HEK293 (cell line): ENCODE measurements around the gene CROT.

Source experiments
- CTCF ChIA-PET: fragments of 350-600 bp; formaldehyde crosslinking; extraction: SDS; loops from one replicate; lab custom pipeline; 2021; ENCODE audit warnings: antibody characterized with exemption; lab: Yijun Ruan, JAX
- POLR2A ChIA-PET: fragments of 300-600 bp; formaldehyde crosslinking; extraction: SDS; loops from one replicate; lab custom pipeline; 2020; ENCODE audit warnings: antibody characterized with exemption, inconsistent platforms; lab: Yijun Ruan, JAX
- H3K27ac ChIP-seq: fragments of 200-500 bp; sonication (Bioruptor generic); 2 replicates; pipeline ENCODE4 v1.5.1; 2014; ENCODE audit warnings: low read depth, low read length, control low read depth, inconsistent platforms; ENCODE audit errors: extremely low read depth
- H3K36me3 ChIP-seq, 2 experiments: fragments of 200-500 bp in 1 of 2; sonication (Bioruptor generic) in 1 of 2; 1 replicate in 1 of 2; 2 replicates in 1 of 2; pipeline ENCODE4 v1.5.1; 2014 to 2017; ENCODE audit warnings: inconsistent platforms in 2 of 2, low read length in 2 of 2; ENCODE audit not compliant: control insufficient read depth in 2 of 2, insufficient read depth in 1 of 2
- H3K4me1 ChIP-seq: fragments of 200-500 bp; sonication (Bioruptor generic); 2 replicates; pipeline ENCODE4 v1.5.1; 2014; ENCODE audit warnings: mild to moderate bottlenecking, low read length, inconsistent platforms; ENCODE audit not compliant: control insufficient read depth, insufficient read depth
- H3K4me3 ChIP-seq: 2 replicates; pipeline ENCODE4 v1.5.1; 2011; ENCODE audit warnings: low read depth, mild to moderate bottlenecking, control low read depth, low read length, moderate library complexity
- H3K9me3 ChIP-seq: fragments of 200-500 bp; sonication (Bioruptor generic); 2 replicates; pipeline ENCODE4 v1.5.1; 2014; ENCODE audit warnings: low read depth, low read length, inconsistent platforms; ENCODE audit not compliant: control insufficient read depth, insufficient read depth
- GLIS1 ChIP-seq: fragments of 450-650 bp; formaldehyde crosslinking; IDR thresholded peaks from 2 replicates; pipeline ENCODE4 v1.5.1; 2016; ENCODE audit warnings: missing biosample characterization, missing genetic modification characterization
- KLF7 ChIP-seq: fragments of 450-650 bp; formaldehyde crosslinking; IDR thresholded peaks from 2 replicates; pipeline ENCODE4 v1.5.1; 2016; ENCODE audit warnings: missing biosample characterization, missing genetic modification characterization, borderline replicate concordance
- MEIS1 ChIP-seq: sonication (generic); formaldehyde crosslinking; IDR thresholded peaks from 2 replicates; pipeline ENCODE4 v1.8.1; 2022; ENCODE audit warnings: missing genetic modification reagents, mild to moderate bottlenecking, borderline replicate concordance
- PRDM1 ChIP-seq: fragments of 450-650 bp; formaldehyde crosslinking; IDR thresholded peaks from 2 replicates; pipeline ENCODE4; 2016; ENCODE audit warnings: missing biosample characterization, missing genetic modification characterization
- SCRT1 ChIP-seq: fragments of 450-650 bp; formaldehyde crosslinking; IDR thresholded peaks from 2 replicates; pipeline ENCODE4 v1.5.1; 2016; ENCODE audit warnings: missing biosample characterization, missing genetic modification characterization, borderline replicate concordance
- SCRT2 ChIP-seq: fragments of 450-650 bp; formaldehyde crosslinking; IDR thresholded peaks from 2 replicates; pipeline ENCODE4 v1.5.1; 2016; ENCODE audit warnings: missing biosample characterization, missing genetic modification characterization
- ZBTB49 ChIP-seq: fragments of 450-650 bp; formaldehyde crosslinking; IDR thresholded peaks from 2 replicates; pipeline ENCODE4 v1.5.1; 2016; ENCODE audit warnings: missing biosample characterization, missing genetic modification characterization, low read depth
- ZIC2 ChIP-seq: fragments of 450-650 bp; formaldehyde crosslinking; IDR thresholded peaks from 2 replicates; pipeline ENCODE4 v1.5.1; 2016; ENCODE audit warnings: missing biosample characterization, missing genetic modification characterization
- ZNF121 ChIP-seq: fragments of 450-650 bp; formaldehyde crosslinking; IDR thresholded peaks from 2 replicates; pipeline ENCODE4 v1.5.1; 2016; ENCODE audit warnings: missing biosample characterization, missing genetic modification characterization
- ZNF174 ChIP-seq: fragments of 450-650 bp; formaldehyde crosslinking; IDR thresholded peaks from 2 replicates; pipeline ENCODE4 v1.5.0; 2017; ENCODE audit warnings: missing biosample characterization, mild to moderate bottlenecking, missing genetic modification characterization
- ZNF23 ChIP-seq: fragments of 450-650 bp; formaldehyde crosslinking; IDR thresholded peaks from 2 replicates; pipeline ENCODE4 v1.5.1; 2016; ENCODE audit warnings: missing biosample characterization, missing genetic modification characterization, borderline replicate concordance
- ZNF274 ChIP-seq, 2 experiments: fragments of 200-500 bp in 1 of 2; fragments of 450-650 bp in 1 of 2; sonication (Bioruptor generic) in 1 of 2; formaldehyde crosslinking in 1 of 2; IDR thresholded peaks; 2 replicates each; pipeline versions ENCODE4 v1.5.1 to v1.6.1; 2014 to 2016; ENCODE audit warnings: borderline replicate concordance in 1 of 2, inconsistent platforms in 1 of 2, low read length in 1 of 2, missing biosample characterization in 1 of 2, missing genetic modification characterization in 1 of 2
- ZNF366 ChIP-seq: fragments of 450-650 bp; formaldehyde crosslinking; conservative IDR thresholded peaks from 2 replicates; pipeline ENCODE4 v1.5.1; 2016; ENCODE audit warnings: missing biosample characterization, missing genetic modification characterization
- ZNF639 ChIP-seq: fragments of 450-650 bp; formaldehyde crosslinking; IDR thresholded peaks from 2 replicates; pipeline ENCODE4 v1.5.1; 2016; ENCODE audit warnings: missing biosample characterization, missing genetic modification characterization
- ZNF76 ChIP-seq: fragments of 450-650 bp; formaldehyde crosslinking; IDR thresholded peaks from 2 replicates; pipeline ENCODE4; 2016; ENCODE audit warnings: low read depth, missing biosample characterization, missing genetic modification characterization, borderline replicate concordance
- ZNF776 ChIP-seq: fragments of 450-650 bp; formaldehyde crosslinking; IDR thresholded peaks from 2 replicates; pipeline ENCODE4 v1.5.0; 2017; ENCODE audit warnings: missing biosample characterization, missing genetic modification characterization, borderline replicate concordance
- ZNF791 ChIP-seq: fragments of 450-650 bp; formaldehyde crosslinking; IDR thresholded peaks from 2 replicates; pipeline ENCODE4 v1.5.1; 2016; ENCODE audit warnings: missing biosample characterization, missing genetic modification characterization
- ZSCAN23 ChIP-seq: fragments of 450-650 bp; formaldehyde crosslinking; IDR thresholded peaks from 2 replicates; pipeline ENCODE4 v1.5.1; 2016; ENCODE audit warnings: missing biosample characterization, missing genetic modification characterization
- TF ChIP-seq, protein P1 (sequence below): fragments of 450-650 bp; formaldehyde crosslinking; IDR thresholded peaks from 2 replicates; pipeline ENCODE4 v1.5.1; 2016; ENCODE audit warnings: missing biosample characterization, missing genetic modification characterization

Gene CROT

GRCh38 chr7:87336136-87336535, 9.3 kb upstream of the CROT start:
- H3K9me3 ChIP-seq: no peaks in the 10 kb centered on the region
- H3K27ac ChIP-seq: no peak overlapping the region
- POLR2A ChIA-PET: interaction anchor here (1.8 kb wide), 1 partner anchor 9 kb away, joined by 5 read pairs; the partner anchor contains the start of gene CROT
- H3K4me1 ChIP-seq: peaks cover 10% of the 10 kb centered on the region; the same call in 1 of the 2 replicates
- no peak for TF ChIP-seq ZNF121 (tag by site-specific recombination)
- no peak for TF ChIP-seq ZNF76 (tag by site-specific recombination)
- no peak for TF ChIP-seq KLF7 (tag by site-specific recombination)
- TF ChIP-seq, protein P1, sequence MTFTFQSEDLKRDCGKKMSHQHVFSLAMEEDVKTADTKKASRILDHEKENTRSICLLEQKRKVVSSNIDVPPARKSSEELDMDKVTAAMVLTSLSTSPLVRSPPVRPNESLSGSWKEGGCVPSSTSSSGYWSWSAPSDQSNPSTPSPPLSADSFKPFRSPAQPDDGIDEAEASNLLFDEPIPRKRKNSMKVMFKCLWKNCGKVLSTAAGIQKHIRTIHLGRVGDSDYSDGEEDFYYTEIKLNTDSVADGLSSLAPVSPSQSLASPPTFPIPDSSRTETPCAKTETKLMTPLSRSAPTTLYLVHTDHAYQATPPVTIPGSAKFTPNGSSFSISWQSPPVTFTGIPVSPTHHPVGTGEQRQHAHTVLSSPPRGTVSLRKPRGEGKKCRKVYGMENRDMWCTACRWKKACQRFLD (tag by site-specific recombination): no peak
- no peak for TF ChIP-seq MEIS1
- CTCF ChIA-PET: interaction anchor here (0.7 kb wide), 1 partner anchor 229 kb away, joined by 3 read pairs; no protein-coding TSS in a partner anchor
- peaks cover 0 to 3% of the 10 kb centered on the region in 2 experiments; a peak in 1 of 3 replicates for H3K36me3 ChIP-seq
- no peak overlapping the region for H3K4me3 ChIP-seq

DNA sequence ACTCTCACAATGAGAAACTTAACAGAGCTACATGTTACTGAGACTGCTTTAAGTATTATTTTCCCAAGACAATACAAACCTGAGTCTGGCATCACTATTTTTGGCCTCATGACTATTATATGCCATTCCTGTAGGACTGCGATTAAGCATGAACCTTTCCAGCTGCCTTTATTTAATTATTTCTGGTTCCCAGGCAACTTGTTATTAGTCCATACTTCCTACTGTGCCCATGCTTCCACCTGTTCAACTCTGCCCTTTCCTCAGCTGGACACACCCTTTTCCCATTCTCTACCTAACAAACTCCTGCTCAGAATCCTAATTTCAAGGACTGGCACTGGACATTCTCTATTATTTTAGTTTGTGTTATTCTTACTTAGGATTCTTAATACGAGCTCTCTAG, 8.1 kb upstream of the CROT start:
- H3K9me3 ChIP-seq: no peaks in the 10 kb centered on the region
- H3K36me3 ChIP-seq: peaks cover 0 to 6% of the 10 kb centered on the region in 2 experiments; a peak in 1 of 3 replicates
- ChIA-PET CTCF (interaction anchor here (0.5 kb wide), 1 partner anchor 376 kb away, joined by 3 read pairs; no protein-coding TSS in a partner anchor), POLR2A (interaction anchor here (1.8 kb wide), 1 partner anchor 8 kb away, joined by 5 read pairs; the partner anchor contains the start of gene CROT)
- H3K27ac ChIP-seq: no peak overlapping the region
- no peak overlapping the region for H3K4me3 ChIP-seq
- H3K4me1 ChIP-seq: peaks cover 10% of the 10 kb centered on the region; the same call in 1 of the 2 replicates
- TF ChIP-seq ZNF174 (tag by site-specific recombination) (no peak), ZSCAN23 (tag by site-specific recombination) (no peak), ZNF23 (tag by site-specific recombination) (no peak), ZNF274 (IDR thresholded peaks at IDR 0.05; ENCODE audit: low read length) (no peak), ZNF274 (tag by site-specific recombination; IDR thresholded peaks at IDR 0.05; ENCODE audit: borderline replicate concordance) (no peak), ZNF776 (tag by site-specific recombination) (no peak), ZNF791 (tag by site-specific recombination) (no peak)

- POLR2A ChIA-PET: no interaction called here
- Histone ChIP-seq H3K4me1 (peaks cover 19% of the 10 kb centered on the region; the same call in 1 of the 2 replicates), H3K36me3 (peaks cover 0 to 6% of the 10 kb centered on the region in 2 experiments; a peak in 1 of 3 replicates), H3K9me3 (no peaks in the 10 kb centered on the region), H3K4me3 (no peak overlapping the region), H3K27ac (no peak overlapping the region)
- CTCF ChIA-PET: no interaction called here
- TF ChIP-seq ZBTB49 (tag by site-specific recombination): no peak
- TF ChIP-seq PRDM1 (tag by site-specific recombination): 0 out of 2 replicates have a peak, but pooled peaks have one; percentile 11
- no peak for TF ChIP-seq ZNF639 (tag by site-specific recombination)
- TF ChIP-seq SCRT2: peak; percentile 53
- no peak for TF ChIP-seq ZNF366 (tag by site-specific recombination)
- TF ChIP-seq SCRT1 (tag by site-specific recombination): peak; percentile 68; the same call in 1 of the 2 replicates
- TF ChIP-seq ZIC2 (tag by site-specific recombination): peak; percentile 47
- TF ChIP-seq GLIS1 (tag by site-specific recombination): 0 out of 2 replicates have a peak, but pooled peaks have one; percentile 27
Observed at GRCh38 chr7:87339373-87339897, 6.0 kb upstream of the CROT start.
